ENCODE data around the gene NSRP1. TPM values are rescaled to one million over a fixed set of nuclear protein-coding genes. Genes with fewer than 3 reads are reported as not detected.

Gene NSRP1
- total RNA-seq, 1 experiment from 2014 or later: 34.3 TPM

DNA sequence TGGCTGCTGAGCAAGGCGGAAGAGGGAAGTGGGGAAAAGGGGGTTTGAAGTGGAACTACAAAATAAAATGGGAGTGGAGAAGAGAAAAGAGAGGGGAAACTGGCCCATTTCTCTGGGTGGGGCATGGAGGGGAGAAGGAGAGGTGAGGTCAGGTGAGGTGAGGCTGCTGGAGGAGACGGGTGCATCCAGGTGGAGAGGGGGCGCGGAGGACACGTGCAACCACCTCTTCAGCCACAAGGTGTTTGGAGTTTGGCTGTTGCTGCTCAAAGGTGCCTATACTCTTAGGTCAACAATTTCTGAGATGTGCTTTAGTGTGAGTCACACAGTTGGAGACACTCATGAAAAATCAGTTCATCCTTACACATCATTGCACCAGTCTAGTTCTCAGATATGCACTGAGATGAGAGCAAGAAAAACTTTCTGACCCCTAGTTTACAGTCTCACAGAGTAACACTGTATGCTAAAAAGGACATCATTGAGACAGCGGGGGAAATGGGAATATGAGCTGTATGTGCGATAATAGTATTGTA, 114.0 kb downstream of the NSRP1 start:
- no peak overlapping the region for H2AFZ ChIP-seq
- peaks cover 26% of the 10 kb centered on the region for H3K27me3 ChIP-seq (ENCODE audit: insufficient read depth, low read depth)
- H3K79me2 ChIP-seq (ENCODE audit: low read depth): no peaks in the 10 kb centered on the region
- no peak overlapping the region for H3K4me3 ChIP-seq
- no peak for DNase-seq
- POLR2A ChIA-PET (ENCODE audit: unreplicated experiment): no interaction called here
- H4K20me1 ChIP-seq (ENCODE audit: insufficient read depth): no peaks in the 10 kb centered on the region
- H3K27ac ChIP-seq: no peak overlapping the region
- peaks cover 12% of the 10 kb centered on the region for H3F3A ChIP-seq (ENCODE audit: insufficient read depth, low read depth)
- no peak for TF ChIP-seq CTCF (conservative IDR thresholded peaks at IDR 0.05)
- TF ChIP-seq EZH2 (IDR thresholded peaks at IDR 0.05; ENCODE audit: low read depth): no peak
- no peaks in the 10 kb centered on the region for H3K9me2 ChIP-seq (ENCODE audit: insufficient read depth)
- H3K9me3 ChIP-seq (ENCODE audit: insufficient read depth, low read depth): no peaks in the 10 kb centered on the region
- H3K36me3 ChIP-seq (ENCODE audit: low read depth): no peaks in the 10 kb centered on the region
- peaks cover 18% of the 10 kb centered on the region for H3K4me1 ChIP-seq (replicated peaks; ENCODE audit: insufficient read depth)
- CTCF ChIA-PET: no interaction called here
- BruUV-seq (replicated peaks): no TSS peak
- H3K4me2 ChIP-seq: no peak overlapping the region
- intact Hi-C loops (cut with micrococcal nuclease; ENCODE audit: unreplicated experiment): no loop called here

DNA sequence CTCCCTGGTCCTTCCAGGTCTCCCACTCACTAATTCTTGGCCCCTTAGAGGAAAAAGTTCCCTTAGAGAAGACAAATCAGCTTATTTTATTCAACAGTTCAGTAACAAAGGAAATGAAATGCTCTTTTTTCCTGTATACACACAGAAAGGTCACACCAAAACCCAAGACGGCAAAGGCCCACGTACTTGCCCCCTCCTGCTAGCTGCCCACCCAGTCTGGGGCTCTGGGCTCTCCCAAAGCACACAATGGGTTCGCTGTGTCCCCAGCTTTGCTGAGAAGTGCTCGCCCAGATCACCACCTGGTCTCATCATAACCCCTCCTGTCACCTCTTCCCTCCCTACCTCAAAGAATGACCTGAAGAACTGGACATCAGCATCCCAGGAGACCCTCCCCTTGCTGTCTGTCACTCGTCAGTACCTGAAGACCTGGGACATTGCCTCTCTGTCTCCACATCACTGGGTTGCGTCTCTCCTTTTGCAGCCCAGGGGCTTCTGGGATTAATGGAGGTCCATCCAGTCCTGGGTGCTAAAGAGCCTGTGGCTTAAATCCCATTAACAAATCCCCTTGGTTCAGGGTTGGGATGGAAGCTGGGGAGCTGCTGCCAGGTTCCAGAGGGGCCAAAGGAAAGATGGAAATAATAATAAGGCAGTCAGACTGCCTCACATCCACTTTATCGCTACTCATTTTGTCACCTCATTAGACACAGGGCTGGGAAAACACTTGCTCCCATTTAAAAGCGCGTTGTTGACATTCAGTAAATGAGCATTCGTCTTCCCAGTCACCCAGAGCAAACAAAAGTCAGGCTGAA, 115.6 kb downstream of the NSRP1 start:
- CTCF ChIA-PET: interaction anchor here (0.6 to 0.9 kb wide), 2 partner anchors 12 to 127 kb away, joined by 3 to 4 read pairs; no protein-coding TSS in a partner anchor
- Histone ChIP-seq H3K36me3 (ENCODE audit: low read depth) (no peaks in the 10 kb centered on the region), H3K79me2 (ENCODE audit: low read depth) (no peaks in the 10 kb centered on the region), H4K20me1 (ENCODE audit: insufficient read depth) (no peaks in the 10 kb centered on the region), H3K4me1 (replicated peaks; ENCODE audit: insufficient read depth) (peaks cover 3% of the 10 kb centered on the region; the same call in 1 of the 2 replicates), H3K4me3 (no peak overlapping the region), H3F3A (ENCODE audit: insufficient read depth, low read depth) (peaks cover under 1% of the 10 kb centered on the region; the same call in 1 of the 2 replicates), H3K4me2 (no peak overlapping the region), H3K9me2 (ENCODE audit: insufficient read depth) (no peaks in the 10 kb centered on the region), H3K27ac (no peak overlapping the region), H2AFZ (no peak overlapping the region), H3K27me3 (ENCODE audit: insufficient read depth, low read depth) (peaks cover 37% of the 10 kb centered on the region), H3K9me3 (ENCODE audit: insufficient read depth, low read depth) (no peaks in the 10 kb centered on the region)
- POLR2A ChIA-PET (ENCODE audit: unreplicated experiment): no interaction called here
- TF ChIP-seq CTCF (conservative IDR thresholded peaks at IDR 0.05) (no peak), EZH2 (IDR thresholded peaks at IDR 0.05; ENCODE audit: low read depth) (no peak)
- no peak for DNase-seq
- intact Hi-C loops (cut with micrococcal nuclease; ENCODE audit: unreplicated experiment): no loop called here
- BruUV-seq (replicated peaks): no TSS peak

DNA sequence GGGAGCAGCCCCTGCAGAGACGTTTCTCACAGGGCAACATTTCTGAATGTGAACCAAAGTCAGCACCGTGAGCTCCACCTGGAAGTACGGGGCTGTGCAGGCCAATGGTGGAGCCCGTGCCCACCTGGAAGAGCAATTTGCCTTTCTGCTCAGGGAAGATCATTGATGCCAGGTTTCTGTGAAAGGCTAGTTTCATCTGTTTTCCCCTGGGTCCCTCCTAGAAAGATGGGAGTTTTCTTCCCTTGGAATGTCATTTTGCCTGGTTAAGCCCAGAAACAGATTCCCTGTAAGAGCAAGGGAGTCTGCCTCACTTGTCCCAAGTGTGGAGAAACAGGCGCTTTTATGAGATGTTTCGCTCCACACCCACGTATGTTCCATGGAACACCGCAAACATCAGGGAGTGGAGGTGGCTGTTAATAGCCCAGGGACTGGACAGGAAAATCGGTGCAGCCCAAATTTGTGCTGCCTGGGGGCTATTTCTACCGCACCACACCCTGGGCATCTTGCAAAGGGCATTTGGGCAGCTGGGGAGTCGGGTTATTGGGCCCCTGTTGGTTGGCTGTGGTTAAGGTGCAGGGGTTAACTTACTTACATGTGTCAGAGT, 116.3 kb downstream of the NSRP1 start:
- Histone ChIP-seq H3K4me1 (replicated peaks; ENCODE audit: insufficient read depth) (no peaks in the 10 kb centered on the region), H3K27me3 (ENCODE audit: insufficient read depth, low read depth) (peaks cover 37% of the 10 kb centered on the region), H3K9me3 (ENCODE audit: insufficient read depth, low read depth) (no peaks in the 10 kb centered on the region), H4K20me1 (ENCODE audit: insufficient read depth) (no peaks in the 10 kb centered on the region), H2AFZ (no peak overlapping the region), H3K4me3 (no peak overlapping the region), H3K27ac (no peak overlapping the region), H3K9me2 (ENCODE audit: insufficient read depth) (no peaks in the 10 kb centered on the region), H3F3A (ENCODE audit: insufficient read depth, low read depth) (no peaks in the 10 kb centered on the region), H3K4me2 (no peak overlapping the region), H3K79me2 (ENCODE audit: low read depth) (no peaks in the 10 kb centered on the region), H3K36me3 (ENCODE audit: low read depth) (no peaks in the 10 kb centered on the region)
- TF ChIP-seq CTCF (conservative IDR thresholded peaks at IDR 0.05) (no peak), EZH2 (IDR thresholded peaks at IDR 0.05; ENCODE audit: low read depth) (no peak)
- POLR2A ChIA-PET (ENCODE audit: unreplicated experiment): no interaction called here
- no TSS peak for BruUV-seq (replicated peaks)
- no peak for DNase-seq
- intact Hi-C loops (cut with micrococcal nuclease; ENCODE audit: unreplicated experiment): no loop called here
- CTCF ChIA-PET: interaction anchor here (0.7 kb wide), 1 partner anchor 167 kb away, joined by 3 read pairs; no protein-coding TSS in a partner anchor
